Cardiac fibroblast (primary cell): Measurements from ENCODE around the gene B4GALNT4.

Source experiments
- DNase-seq, 2 donors: peaks; one replicate each; pipeline versions ENCODE4 v3.0.0 to v3.0.0-alpha.2; 2010; ENCODE audit warnings: low read depth in 2 of 2
- H3K4me3 ChIP-seq, 2 donors: replicated peaks in 1 of 2; 1 replicate in 1 of 2; 2 replicates in 1 of 2; pipeline ENCODE4 v1.5.1; 2011; ENCODE audit warnings: low read depth in 2 of 2, low read length in 2 of 2, mild to moderate bottlenecking in 2 of 2, moderate library complexity in 1 of 2
- TF ChIP-seq, protein P1 (sequence below): IDR thresholded peaks from one replicate; pipeline ENCODE4 v1.5.1; 2011; ENCODE audit warnings: low read depth, mild to moderate bottlenecking, low read length, inconsistent platforms

B4GALNT4 gene

DNA sequence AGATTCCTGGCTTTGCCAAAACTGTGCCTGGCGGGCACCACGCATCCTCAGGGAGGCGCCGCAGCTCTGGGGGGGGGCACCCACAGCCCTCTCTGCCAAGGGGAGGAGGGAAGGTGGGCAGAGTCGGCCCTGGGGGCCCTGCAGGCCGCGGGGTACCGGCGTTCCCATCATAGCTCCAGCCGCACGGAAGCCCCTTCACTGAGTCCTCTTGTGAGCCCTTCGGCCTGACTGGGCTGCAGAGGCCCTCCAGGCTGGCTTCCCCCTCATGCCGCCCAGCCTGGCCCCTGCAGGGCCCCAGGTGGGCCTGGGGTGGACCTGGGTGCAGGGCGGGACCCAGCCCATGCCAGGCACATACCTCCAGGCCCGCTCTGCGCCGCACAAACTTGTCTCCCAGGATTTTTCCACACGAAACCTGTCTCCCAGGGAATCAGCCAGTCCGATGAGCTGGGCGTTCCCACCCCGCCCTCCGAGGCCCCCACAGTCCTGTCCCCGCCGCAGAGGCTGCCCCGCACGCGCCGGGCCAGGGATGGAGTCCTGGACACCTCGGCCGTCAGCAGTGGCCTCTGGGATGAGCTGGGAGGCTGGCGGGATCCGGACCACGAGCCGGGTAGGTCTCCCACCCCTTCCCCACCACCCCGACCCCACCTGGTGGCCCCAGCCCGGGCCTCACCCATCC, 22.9 kb downstream of the B4GALNT4 start:
- no peak for DNase-seq
- no peak overlapping the region for H3K4me3 ChIP-seq
- TF ChIP-seq, protein P1, sequence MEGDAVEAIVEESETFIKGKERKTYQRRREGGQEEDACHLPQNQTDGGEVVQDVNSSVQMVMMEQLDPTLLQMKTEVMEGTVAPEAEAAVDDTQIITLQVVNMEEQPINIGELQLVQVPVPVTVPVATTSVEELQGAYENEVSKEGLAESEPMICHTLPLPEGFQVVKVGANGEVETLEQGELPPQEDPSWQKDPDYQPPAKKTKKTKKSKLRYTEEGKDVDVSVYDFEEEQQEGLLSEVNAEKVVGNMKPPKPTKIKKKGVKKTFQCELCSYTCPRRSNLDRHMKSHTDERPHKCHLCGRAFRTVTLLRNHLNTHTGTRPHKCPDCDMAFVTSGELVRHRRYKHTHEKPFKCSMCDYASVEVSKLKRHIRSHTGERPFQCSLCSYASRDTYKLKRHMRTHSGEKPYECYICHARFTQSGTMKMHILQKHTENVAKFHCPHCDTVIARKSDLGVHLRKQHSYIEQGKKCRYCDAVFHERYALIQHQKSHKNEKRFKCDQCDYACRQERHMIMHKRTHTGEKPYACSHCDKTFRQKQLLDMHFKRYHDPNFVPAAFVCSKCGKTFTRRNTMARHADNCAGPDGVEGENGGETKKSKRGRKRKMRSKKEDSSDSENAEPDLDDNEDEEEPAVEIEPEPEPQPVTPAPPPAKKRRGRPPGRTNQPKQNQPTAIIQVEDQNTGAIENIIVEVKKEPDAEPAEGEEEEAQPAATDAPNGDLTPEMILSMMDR = no peak

DNA sequence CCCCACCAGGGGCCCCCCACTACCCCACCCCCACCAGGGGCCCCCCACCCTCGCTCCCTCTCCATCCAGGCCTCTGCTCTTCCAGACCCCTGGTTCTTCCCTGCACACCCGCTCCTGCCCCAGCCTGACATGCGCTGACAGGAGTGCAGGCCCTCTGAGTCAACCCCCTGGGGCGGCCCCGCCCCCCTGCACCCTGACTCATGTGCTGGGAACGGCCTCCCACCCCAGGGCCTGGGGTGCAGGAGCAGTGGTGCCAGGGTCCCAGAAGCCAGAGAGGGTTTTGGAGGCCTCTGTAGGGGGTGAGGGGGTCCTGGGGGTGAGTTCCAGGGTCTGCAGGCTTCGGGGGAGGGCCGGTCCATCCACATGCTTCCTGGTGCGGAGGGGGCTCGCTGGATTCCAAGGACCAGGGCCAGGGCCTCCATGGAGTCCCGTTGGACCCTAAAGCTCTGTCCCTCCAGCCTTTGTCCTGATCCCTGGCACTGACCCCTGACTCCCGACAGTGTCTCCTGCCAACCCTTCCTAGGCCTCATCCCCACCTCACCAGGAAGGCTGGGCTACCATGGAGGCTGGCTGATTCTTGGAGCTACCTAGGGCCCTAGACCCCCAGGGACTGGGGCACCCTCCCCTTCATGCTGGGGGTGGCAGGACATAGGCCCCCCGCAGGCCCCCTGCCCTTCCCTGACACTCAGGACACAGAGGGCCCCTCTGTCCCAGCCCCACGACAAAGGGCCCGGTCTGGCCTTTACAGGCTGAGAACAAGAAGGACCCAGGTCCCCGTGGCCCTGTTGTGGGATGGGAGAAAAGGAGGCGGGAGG, 24.1 kb downstream of the B4GALNT4 start:
- peak overlapping the region in 1 of 2 donors; percentile 34 for H3K4me3 ChIP-seq
- peak; percentile 72 to 79 for DNase-seq
- TF ChIP-seq, protein P1 = no peak

DNA sequence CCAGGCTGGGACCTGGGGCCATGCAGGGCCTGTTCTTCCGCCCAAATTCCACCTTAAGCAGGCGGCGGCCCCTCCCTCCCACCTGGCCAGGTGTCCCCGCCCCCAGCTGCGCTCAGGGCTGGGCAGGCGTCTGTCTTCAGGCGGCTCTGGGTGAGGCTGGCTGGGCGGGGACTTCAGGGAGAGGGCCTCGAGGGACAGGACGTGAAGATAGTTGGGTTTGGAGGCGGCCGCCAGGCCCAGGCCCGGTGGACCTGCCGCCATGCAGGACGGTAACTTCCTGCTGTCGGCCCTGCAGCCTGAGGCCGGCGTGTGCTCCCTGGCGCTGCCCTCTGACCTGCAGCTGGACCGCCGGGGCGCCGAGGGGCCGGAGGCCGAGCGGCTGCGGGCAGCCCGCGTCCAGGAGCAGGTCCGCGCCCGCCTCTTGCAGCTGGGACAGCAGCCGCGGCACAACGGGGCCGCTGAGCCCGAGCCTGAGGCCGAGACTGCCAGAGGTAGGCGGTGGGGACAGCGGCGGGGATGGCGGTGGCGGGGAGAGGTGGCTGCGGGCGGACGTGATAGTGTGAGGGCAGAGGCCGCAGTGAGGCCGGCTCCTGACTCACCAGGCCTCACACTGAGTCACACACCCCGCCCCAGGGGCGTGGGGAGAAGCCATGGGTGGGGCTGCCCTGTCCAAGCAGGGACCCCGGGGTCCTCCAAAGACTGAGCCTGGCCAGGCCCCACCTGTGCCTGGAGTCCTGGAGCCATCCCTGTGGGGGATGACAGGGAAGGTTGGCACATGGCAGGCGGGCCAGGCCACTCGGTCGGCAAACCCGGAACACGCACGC, 24.9 kb downstream of the B4GALNT4 start, which contains the start of gene PKP3:
Gene PKP3 (plus strand): TSS at position 176 of the 824 bp plus-strand sequence. CDS start 84 bp downstream, at position 260.
- TF ChIP-seq, protein P1 = no peak
- peak; percentile 50 to 71 for DNase-seq

DNA sequence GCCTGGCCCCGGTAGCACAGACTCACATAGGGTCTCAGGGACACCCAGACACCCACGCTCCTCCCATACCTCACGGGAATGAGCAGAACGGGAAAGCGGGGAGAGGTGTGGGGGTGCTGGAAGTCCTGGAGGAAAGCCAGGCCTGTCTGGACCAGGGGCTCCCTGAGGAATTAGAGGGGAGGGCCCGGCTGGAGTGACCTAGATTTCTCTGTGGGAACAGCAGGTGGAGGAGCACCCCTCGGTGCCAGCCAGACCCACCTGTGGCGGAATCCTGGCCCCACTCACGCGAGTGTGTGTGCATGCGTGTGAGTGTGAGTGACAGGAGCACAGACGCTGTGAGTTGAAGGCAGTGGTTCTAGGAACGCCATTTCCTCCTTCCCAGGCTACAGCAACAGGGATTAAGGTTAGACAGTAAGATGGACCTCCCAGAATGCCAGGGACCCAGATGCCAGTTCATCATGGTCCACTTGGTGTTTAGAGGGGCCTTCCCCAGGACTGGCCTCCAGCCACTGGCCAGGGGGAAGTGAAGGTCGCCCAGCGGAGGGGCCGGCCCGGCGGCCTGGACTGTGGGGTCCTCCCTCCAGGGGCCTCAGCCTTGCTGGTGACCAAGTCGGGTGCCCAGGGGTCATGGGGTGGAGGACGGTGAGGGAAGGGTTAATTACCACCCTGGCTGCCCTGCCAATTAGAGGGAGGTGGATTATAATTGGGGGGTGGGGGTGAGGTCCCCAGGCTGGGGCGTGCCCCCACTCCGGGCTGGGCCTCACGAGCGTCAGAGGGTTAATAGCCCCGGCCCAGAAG, 25.8 kb downstream of the B4GALNT4 start:
- no peak for DNase-seq
- TF ChIP-seq, protein P1 = no peak
- peak overlapping the region in 1 of 2 donors; percentile 34 for H3K4me3 ChIP-seq

More for the DNA sequence above, 24.9 kb downstream of the B4GALNT4 start, which contains the start of gene PKP3:
- H3K4me3 ChIP-seq = peak within 1 kb of the TSS in 1 of 2 donors; percentile 34

DNA sequence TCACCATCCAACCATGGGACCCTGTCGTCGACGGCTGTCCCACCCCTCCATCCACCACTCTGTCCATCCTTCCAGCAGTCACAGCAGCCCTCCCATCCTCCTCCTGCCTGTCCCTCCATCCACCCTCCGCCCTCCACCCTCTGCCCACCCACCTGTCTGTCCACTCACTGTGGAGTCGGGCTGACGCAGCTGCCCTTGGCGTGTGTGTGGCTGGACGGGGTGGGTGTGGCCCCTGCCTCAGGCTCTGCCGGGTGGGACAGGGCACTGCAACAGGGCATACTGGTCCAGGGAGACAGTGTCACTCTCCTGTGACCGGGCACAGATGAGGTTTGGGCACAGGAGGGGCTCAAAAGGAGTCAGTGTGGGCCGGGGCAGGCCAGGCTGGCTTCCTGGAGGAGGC, 26.6 kb downstream of the B4GALNT4 start:
- TF ChIP-seq, protein P1 = no peak
- no peak overlapping the region for H3K4me3 ChIP-seq

More for the DNA sequence above, 26.6 kb downstream of the B4GALNT4 start:
- no peak for DNase-seq
